Liver (tissue), 9 donors: ENCODE data around the gene SMIM7. TPM values are rescaled to one million over a fixed set of nuclear protein-coding genes. Genes with fewer than 3 reads are reported as not detected.

Experiments
- DNase-seq: peaks from one replicate; pipeline ENCODE4 v3.0.0-alpha.2; 2017; ENCODE audit warnings: low spot score
- H3K27ac ChIP-seq, 2 donors: one replicate each; pipeline ENCODE4 v1.7.0; 2013; ENCODE audit warnings: inconsistent platforms in 2 of 2, low read length in 2 of 2, control low read depth in 1 of 2, low read depth in 1 of 2, mild to moderate bottlenecking in 1 of 2
- H3K27me3 ChIP-seq, 4 donors: one replicate each; pipeline versions ENCODE4 v1.6.1 to v1.7.0; 2013; ENCODE audit warnings: low read length in 3 of 4, inconsistent platforms in 1 of 4, mild to moderate bottlenecking in 1 of 4, moderate library complexity in 1 of 4; ENCODE audit not compliant: control insufficient read depth in 4 of 4, insufficient read depth in 4 of 4
- H3K36me3 ChIP-seq, 4 donors: one replicate each; pipeline versions ENCODE4 v1.6.1 to v1.7.0; 2013; ENCODE audit warnings: low read length in 3 of 4, mild to moderate bottlenecking in 3 of 4, low read depth in 1 of 4, moderate library complexity in 1 of 4; ENCODE audit not compliant: control insufficient read depth in 4 of 4, insufficient read depth in 3 of 4
- H3K4me1 ChIP-seq, 4 donors: one replicate each; pipeline versions ENCODE4 v1.6.1 to v1.7.0; 2013; ENCODE audit warnings: low read length in 3 of 4, mild to moderate bottlenecking in 3 of 4, moderate library complexity in 1 of 4; ENCODE audit not compliant: control insufficient read depth in 4 of 4, insufficient read depth in 4 of 4
- H3K4me3 ChIP-seq, 3 donors: one replicate each; pipeline versions ENCODE4 v1.6.1 to v1.7.0; 2013; ENCODE audit warnings: low read length in 3 of 3, control low read depth in 1 of 3, low read depth in 1 of 3, mild to moderate bottlenecking in 1 of 3
- H3K9ac ChIP-seq, 2 donors: one replicate each; pipeline ENCODE4 v1.7.0; 2013; ENCODE audit warnings: low read length in 2 of 2, mild to moderate bottlenecking in 2 of 2, moderate library complexity in 2 of 2, control low read depth in 1 of 2, low read depth in 1 of 2
- H3K9me3 ChIP-seq, 4 donors: one replicate each; pipeline versions ENCODE4 v1.6.1 to v1.7.0; 2013; ENCODE audit warnings: low read length in 3 of 4; ENCODE audit not compliant: control insufficient read depth in 4 of 4
- EGR1 ChIP-seq, 2 donors: IDR thresholded peaks; 2 replicates each; pipeline ENCODE4 v1.6.1; 2016 to 2018; ENCODE audit warnings: antibody characterized with exemption in 2 of 2, low read depth in 2 of 2
- FOXA1 ChIP-seq: IDR thresholded peaks from 2 replicates; pipeline ENCODE4 v1.6.1; 2016; ENCODE audit warnings: antibody characterized with exemption
- HNF4A ChIP-seq, 2 donors: conservative IDR thresholded peaks; 2 replicates each; pipeline ENCODE4 v1.6.1; 2016; ENCODE audit warnings: antibody characterized with exemption in 2 of 2, mild to moderate bottlenecking in 2 of 2
- HNF4G ChIP-seq: IDR thresholded peaks from 2 replicates; pipeline ENCODE4 v1.6.1; 2016; ENCODE audit warnings: antibody characterized with exemption
- JUND ChIP-seq, 2 donors: IDR thresholded peaks; 2 replicates each; pipeline ENCODE4 v1.6.1; 2016; ENCODE audit warnings: antibody characterized with exemption in 2 of 2
- RXRA ChIP-seq, 2 donors: IDR thresholded peaks; 2 replicates each; pipeline ENCODE4 v1.6.1; 2017 to 2018; ENCODE audit warnings: antibody characterized with exemption in 2 of 2, mild to moderate bottlenecking in 1 of 2
- SP1 ChIP-seq: IDR thresholded peaks from 2 replicates; pipeline ENCODE4 v1.6.1; 2018; ENCODE audit warnings: antibody characterized with exemption, mild to moderate bottlenecking
- WGBS: extraction: QIAGEN DNeasy Blood & Tissue Kit; methylation state at CpG from one replicate; pipeline ENCODE4 v1.1.7; 2013; 5-methylcytosine and 5-hydroxymethylcytosine counted together
- polyA plus RNA-seq, 2 donors: library from polyadenylated mRNA; stranded (reverse) in 1 of 2; unstranded in 1 of 2; fragments of 200-250 nt in 1 of 2; fragments of >200 nt in 1 of 2; fragmentation: Nextera tagmentation in 1 of 2; extraction: Ambion mirVana in 1 of 2; gene quantifications; one replicate each; pipeline versions ENCODE4 v1.2.1 to v1.2.3, GENCODE V29; 2013 to 2015
- total RNA-seq, 2 donors: library from RNA; depleted of rRNA; stranded (reverse); fragments of >200 nt; gene quantifications; one replicate each; pipeline ENCODE4 v1.2.3, GENCODE V29; 2014
- TF ChIP-seq, protein P1 (sequence below): IDR thresholded peaks from 2 replicates; pipeline ENCODE4 v1.6.1; 2016; ENCODE audit warnings: antibody characterized with exemption
- TF ChIP-seq, protein P2 (sequence below): fragments of 150-350 bp; IDR thresholded peaks from 2 replicates; pipeline ENCODE4 v1.5.1; 2017; ENCODE audit warnings: improper control_type of control experiment, low read depth, low read length; ENCODE audit not compliant: missing input control
- TF ChIP-seq, protein P3 (sequence below): IDR thresholded peaks from 2 replicates; pipeline ENCODE4 v1.6.1; 2016; ENCODE audit warnings: antibody characterized with exemption
- TF ChIP-seq, protein P4 (sequence below): IDR thresholded peaks from 2 replicates; pipeline ENCODE4 v1.6.1; 2016; ENCODE audit warnings: antibody characterized with exemption, mild to moderate bottlenecking
- donor health status: healthy.
- donor health status: healthy.
- donor health status: healthy.
- donor health status: healthy.
- donor health status: healthy.

The SMIM7 gene
- total and polyA plus RNA-seq, 4 donors: 35.2 to 81.8 (median 46.9) TPM

DNA sequence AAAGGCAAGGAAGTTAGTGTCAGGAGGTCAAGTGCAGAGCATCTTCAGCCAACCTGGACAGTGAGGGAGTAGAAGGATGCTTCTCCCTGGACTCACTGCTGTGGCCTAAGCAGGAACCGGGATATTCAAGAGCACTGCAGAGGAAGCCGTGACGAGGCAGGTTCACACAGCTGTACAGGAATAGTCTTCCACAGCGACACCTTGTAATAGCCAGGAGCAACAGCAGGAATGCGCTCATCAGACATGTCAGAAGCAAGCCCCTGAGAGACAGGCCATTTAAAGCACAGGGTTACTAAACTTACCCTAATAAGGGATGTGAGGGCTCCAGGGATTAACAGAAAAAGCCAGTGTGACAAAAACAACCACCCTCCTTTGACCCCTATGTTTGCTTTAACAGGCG is 28.5 kb downstream of the SMIM7 start:
- no peak for DNase-seq

DNA sequence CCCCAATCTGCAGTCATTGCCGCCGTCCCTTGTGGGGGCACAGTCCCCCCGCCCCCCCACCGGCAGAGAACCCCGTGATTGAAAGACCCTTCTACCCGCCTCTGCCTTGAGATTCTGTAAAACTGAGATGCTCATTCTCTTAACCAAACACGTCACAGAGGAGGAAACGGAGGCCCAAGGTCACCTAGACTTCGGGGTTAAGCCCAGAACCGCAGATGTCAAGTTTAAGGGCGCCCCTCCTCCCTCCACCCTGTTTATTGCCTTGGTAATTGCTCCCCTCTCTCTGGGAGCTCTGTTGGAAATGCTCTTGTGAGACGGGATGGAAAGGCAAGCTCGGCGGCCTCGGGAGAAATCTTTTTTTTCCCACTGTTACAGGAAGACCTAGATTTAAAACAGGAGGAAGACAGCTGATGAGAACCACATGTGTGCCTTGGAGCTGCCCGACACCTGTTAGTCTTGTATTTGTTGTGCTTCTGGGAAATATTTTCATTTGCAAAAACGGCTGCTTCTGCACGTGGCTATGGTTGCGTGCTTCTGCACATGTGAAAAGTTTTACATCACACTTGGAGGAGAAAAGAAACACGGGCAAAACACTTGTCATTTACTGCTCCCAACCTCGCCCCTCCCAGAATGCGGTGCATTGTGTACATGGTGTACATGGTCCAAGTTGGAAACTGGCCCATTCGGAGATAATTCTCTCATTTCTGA is 30.8 kb downstream of the SMIM7 start:
- H3K27ac ChIP-seq: peak overlapping the region; percentile 91 to 94
- 4% methylated on average over 23 of the region's 23 CpGs for WGBS
- DNase-seq: no peak
- no peaks in the 10 kb centered on the region for H3K27me3 ChIP-seq
- TF ChIP-seq, protein P1, sequence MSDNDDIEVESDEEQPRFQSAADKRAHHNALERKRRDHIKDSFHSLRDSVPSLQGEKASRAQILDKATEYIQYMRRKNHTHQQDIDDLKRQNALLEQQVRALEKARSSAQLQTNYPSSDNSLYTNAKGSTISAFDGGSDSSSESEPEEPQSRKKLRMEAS: peak; percentile 41
- TF ChIP-seq, protein P2, sequence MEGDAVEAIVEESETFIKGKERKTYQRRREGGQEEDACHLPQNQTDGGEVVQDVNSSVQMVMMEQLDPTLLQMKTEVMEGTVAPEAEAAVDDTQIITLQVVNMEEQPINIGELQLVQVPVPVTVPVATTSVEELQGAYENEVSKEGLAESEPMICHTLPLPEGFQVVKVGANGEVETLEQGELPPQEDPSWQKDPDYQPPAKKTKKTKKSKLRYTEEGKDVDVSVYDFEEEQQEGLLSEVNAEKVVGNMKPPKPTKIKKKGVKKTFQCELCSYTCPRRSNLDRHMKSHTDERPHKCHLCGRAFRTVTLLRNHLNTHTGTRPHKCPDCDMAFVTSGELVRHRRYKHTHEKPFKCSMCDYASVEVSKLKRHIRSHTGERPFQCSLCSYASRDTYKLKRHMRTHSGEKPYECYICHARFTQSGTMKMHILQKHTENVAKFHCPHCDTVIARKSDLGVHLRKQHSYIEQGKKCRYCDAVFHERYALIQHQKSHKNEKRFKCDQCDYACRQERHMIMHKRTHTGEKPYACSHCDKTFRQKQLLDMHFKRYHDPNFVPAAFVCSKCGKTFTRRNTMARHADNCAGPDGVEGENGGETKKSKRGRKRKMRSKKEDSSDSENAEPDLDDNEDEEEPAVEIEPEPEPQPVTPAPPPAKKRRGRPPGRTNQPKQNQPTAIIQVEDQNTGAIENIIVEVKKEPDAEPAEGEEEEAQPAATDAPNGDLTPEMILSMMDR: no peak
- no peak for TF ChIP-seq EGR1 (IDR thresholded peaks at IDR 0.05; ENCODE audit: low read depth in 2 of 2)
- H3K9me3 ChIP-seq: no peaks in the 10 kb centered on the region
- H3K36me3 ChIP-seq: peaks cover 0 to 14% (median 5%) of the 10 kb centered on the region in 4 donors
- peak overlapping the region in 1 of 2 donors; percentile 16 for H3K9ac ChIP-seq
- H3K4me1 ChIP-seq: peaks cover 6 to 48% (median 32%) of the 10 kb centered on the region in 4 donors
- H3K4me3 ChIP-seq: peak overlapping the region; percentile 71 to 86 (median 83)

More for the DNA sequence above, 28.5 kb downstream of the SMIM7 start:
- 88% methylated on average over 6 of the region's 6 CpGs for WGBS
- H3K4me1 ChIP-seq: peaks cover 6 to 28% (median 20%) of the 10 kb centered on the region in 4 donors
- H3K36me3 ChIP-seq: peaks cover 5 to 15% (median 9%) of the 10 kb centered on the region in 4 donors
- H3K27ac ChIP-seq: no peak overlapping the region
- no peaks in the 10 kb centered on the region for H3K27me3 ChIP-seq
- H3K9me3 ChIP-seq: no peaks in the 10 kb centered on the region
- no peak overlapping the region for H3K4me3 ChIP-seq
- no peak for TF ChIP-seq EGR1 (IDR thresholded peaks at IDR 0.05; ENCODE audit: low read depth in 2 of 2)
- TF ChIP-seq HNF4G: no peak
- no peak for TF ChIP-seq RXRA (IDR thresholded peaks at IDR 0.05)
- no peak for TF ChIP-seq JUND (IDR thresholded peaks at IDR 0.05)
- no peak for TF ChIP-seq SP1
- TF ChIP-seq, protein P3, sequence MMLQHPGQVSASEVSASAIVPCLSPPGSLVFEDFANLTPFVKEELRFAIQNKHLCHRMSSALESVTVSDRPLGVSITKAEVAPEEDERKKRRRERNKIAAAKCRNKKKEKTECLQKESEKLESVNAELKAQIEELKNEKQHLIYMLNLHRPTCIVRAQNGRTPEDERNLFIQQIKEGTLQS: no peak
- TF ChIP-seq, protein P1: no peak
- TF ChIP-seq, protein P4, sequence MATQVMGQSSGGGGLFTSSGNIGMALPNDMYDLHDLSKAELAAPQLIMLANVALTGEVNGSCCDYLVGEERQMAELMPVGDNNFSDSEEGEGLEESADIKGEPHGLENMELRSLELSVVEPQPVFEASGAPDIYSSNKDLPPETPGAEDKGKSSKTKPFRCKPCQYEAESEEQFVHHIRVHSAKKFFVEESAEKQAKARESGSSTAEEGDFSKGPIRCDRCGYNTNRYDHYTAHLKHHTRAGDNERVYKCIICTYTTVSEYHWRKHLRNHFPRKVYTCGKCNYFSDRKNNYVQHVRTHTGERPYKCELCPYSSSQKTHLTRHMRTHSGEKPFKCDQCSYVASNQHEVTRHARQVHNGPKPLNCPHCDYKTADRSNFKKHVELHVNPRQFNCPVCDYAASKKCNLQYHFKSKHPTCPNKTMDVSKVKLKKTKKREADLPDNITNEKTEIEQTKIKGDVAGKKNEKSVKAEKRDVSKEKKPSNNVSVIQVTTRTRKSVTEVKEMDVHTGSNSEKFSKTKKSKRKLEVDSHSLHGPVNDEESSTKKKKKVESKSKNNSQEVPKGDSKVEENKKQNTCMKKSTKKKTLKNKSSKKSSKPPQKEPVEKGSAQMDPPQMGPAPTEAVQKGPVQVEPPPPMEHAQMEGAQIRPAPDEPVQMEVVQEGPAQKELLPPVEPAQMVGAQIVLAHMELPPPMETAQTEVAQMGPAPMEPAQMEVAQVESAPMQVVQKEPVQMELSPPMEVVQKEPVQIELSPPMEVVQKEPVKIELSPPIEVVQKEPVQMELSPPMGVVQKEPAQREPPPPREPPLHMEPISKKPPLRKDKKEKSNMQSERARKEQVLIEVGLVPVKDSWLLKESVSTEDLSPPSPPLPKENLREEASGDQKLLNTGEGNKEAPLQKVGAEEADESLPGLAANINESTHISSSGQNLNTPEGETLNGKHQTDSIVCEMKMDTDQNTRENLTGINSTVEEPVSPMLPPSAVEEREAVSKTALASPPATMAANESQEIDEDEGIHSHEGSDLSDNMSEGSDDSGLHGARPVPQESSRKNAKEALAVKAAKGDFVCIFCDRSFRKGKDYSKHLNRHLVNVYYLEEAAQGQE: no peak
- no peak for TF ChIP-seq HNF4A (conservative IDR thresholded peaks at IDR 0.05)
- no peak for TF ChIP-seq FOXA1
- H3K9ac ChIP-seq: no peak overlapping the region
